Osteocyte (in vitro differentiated cells): Measurements from ENCODE around the gene DSG2. TPM values are rescaled to one million over a fixed set of nuclear protein-coding genes. Genes with fewer than 3 reads are reported as not detected.

Experiments used
- DNase-seq: peaks from one replicate; pipeline ENCODE4 v3.0.0; 2021; ENCODE audit warnings: mixed read lengths; ENCODE audit not compliant: unreplicated experiment; ENCODE audit errors: extremely low spot score
- H3K27ac Mint-ChIP-seq: one replicate; pipeline ENCODE4 v1.8.0; 2021; ENCODE audit warnings: mild to moderate bottlenecking, mixed read lengths; ENCODE audit not compliant: unreplicated experiment
- H3K27me3 Mint-ChIP-seq: one replicate; pipeline ENCODE4 v1.8.0; 2021; ENCODE audit warnings: mixed read lengths; ENCODE audit not compliant: unreplicated experiment
- H3K36me3 Mint-ChIP-seq: one replicate; pipeline ENCODE4 v1.8.0; 2021; ENCODE audit warnings: mixed read lengths; ENCODE audit not compliant: unreplicated experiment
- H3K4me1 Mint-ChIP-seq: one replicate; pipeline ENCODE4 v1.8.0; 2021; ENCODE audit warnings: mixed read lengths; ENCODE audit not compliant: unreplicated experiment
- H3K4me3 Mint-ChIP-seq: one replicate; pipeline ENCODE4 v1.8.0; 2021; ENCODE audit warnings: mild to moderate bottlenecking, moderate library complexity, mixed read lengths; ENCODE audit not compliant: unreplicated experiment
- H3K9me3 Mint-ChIP-seq: one replicate; pipeline ENCODE4 v1.8.0; 2021; ENCODE audit warnings: mixed read lengths; ENCODE audit not compliant: unreplicated experiment
- total RNA-seq: library from RNA; stranded (reverse); gene quantifications from 2 replicates; pipeline ENCODE4 v1.2.1, GENCODE V29; 2021
- TF ChIP-seq, protein P1 (sequence below): fragments of 200-600 bp; sonication (generic); IDR thresholded peaks from 2 replicates; pipeline ENCODE4 v1.5.0; 2021; ENCODE audit warnings: antibody characterized with exemption, mild to moderate bottlenecking, moderate library complexity

DSG2 gene
- total RNA-seq, 1 donor from 2014 or later: 16.6 TPM

GRCh38 chr18:31510319-31510718 lies 12.3 kb downstream of the DSG2 start:
- H3K36me3 Mint-ChIP-seq: peaks cover 2% of the 10 kb centered on the region
- no peaks in the 10 kb centered on the region for H3K9me3 Mint-ChIP-seq
- H3K4me3 Mint-ChIP-seq: no peak overlapping the region
- H3K4me1 Mint-ChIP-seq: peaks cover 24% of the 10 kb centered on the region
- H3K27ac Mint-ChIP-seq: no peak overlapping the region
- DNase-seq: no peak
- TF ChIP-seq, protein P1, sequence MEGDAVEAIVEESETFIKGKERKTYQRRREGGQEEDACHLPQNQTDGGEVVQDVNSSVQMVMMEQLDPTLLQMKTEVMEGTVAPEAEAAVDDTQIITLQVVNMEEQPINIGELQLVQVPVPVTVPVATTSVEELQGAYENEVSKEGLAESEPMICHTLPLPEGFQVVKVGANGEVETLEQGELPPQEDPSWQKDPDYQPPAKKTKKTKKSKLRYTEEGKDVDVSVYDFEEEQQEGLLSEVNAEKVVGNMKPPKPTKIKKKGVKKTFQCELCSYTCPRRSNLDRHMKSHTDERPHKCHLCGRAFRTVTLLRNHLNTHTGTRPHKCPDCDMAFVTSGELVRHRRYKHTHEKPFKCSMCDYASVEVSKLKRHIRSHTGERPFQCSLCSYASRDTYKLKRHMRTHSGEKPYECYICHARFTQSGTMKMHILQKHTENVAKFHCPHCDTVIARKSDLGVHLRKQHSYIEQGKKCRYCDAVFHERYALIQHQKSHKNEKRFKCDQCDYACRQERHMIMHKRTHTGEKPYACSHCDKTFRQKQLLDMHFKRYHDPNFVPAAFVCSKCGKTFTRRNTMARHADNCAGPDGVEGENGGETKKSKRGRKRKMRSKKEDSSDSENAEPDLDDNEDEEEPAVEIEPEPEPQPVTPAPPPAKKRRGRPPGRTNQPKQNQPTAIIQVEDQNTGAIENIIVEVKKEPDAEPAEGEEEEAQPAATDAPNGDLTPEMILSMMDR: no peak
- no peaks in the 10 kb centered on the region for H3K27me3 Mint-ChIP-seq

GRCh38 chr18:31511098-31511497 lies 13.1 kb downstream of the DSG2 start:
- no peak overlapping the region for H3K4me3 Mint-ChIP-seq

GRCh38 chr18:31512203-31512764 lies 14.3 kb downstream of the DSG2 start:
- TF ChIP-seq, protein P1: no peak
- Mint-ChIP-seq H3K27ac (peak overlapping the region; percentile 6), H3K27me3 (no peaks in the 10 kb centered on the region), H3K4me1 (peaks cover 24% of the 10 kb centered on the region), H3K36me3 (peaks cover 2% of the 10 kb centered on the region), H3K4me3 (no peak overlapping the region), H3K9me3 (no peaks in the 10 kb centered on the region)
- DNase-seq: no peak

More at GRCh38 chr18:31511098-31511497, 13.1 kb downstream of the DSG2 start:
- H3K4me1 Mint-ChIP-seq: peaks cover 24% of the 10 kb centered on the region
- no peak for DNase-seq
- H3K27me3 Mint-ChIP-seq: no peaks in the 10 kb centered on the region
- TF ChIP-seq, protein P1: peak; percentile 11
- H3K36me3 Mint-ChIP-seq: peaks cover 2% of the 10 kb centered on the region
- no peak overlapping the region for H3K27ac Mint-ChIP-seq
- no peaks in the 10 kb centered on the region for H3K9me3 Mint-ChIP-seq

DNA sequence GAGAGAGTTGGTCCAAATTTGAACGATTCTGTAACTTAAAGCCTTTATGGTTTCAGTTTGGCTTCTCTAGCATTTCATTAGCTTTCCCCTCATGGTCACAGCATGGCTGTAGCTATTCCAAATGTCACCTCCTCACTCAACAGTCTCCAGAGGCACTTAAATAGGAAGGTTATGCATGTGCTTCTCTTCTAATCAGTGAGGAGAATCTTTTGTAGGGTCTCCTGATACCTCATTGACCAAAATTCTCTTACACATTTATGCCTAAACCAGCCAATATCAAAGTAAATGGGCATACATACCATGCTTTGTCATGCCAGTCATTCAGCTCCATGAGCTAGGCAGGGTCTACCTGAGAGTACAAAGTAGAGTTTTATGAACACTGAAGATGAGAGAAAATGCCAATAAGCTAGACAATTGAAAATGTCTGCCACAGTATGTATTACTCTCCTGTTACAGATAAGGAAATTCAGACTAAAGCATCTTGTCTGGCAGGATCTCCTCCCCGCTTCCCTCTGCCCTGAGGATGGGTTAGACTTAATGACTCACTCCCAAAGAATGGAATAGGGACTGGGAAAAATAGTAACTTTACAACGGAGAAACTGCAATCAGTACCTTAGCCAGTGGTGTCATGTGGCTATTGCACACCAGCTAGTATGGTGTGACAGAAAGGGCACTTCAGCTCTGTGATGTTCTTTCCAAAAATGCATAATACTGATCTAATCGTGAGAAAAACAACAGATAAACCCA lies 15.4 kb downstream of the DSG2 start:
- Mint-ChIP-seq H3K27ac (peak overlapping the region; percentile 9), H3K36me3 (no peaks in the 10 kb centered on the region), H3K4me1 (peaks cover 24% of the 10 kb centered on the region), H3K9me3 (no peaks in the 10 kb centered on the region), H3K4me3 (no peak overlapping the region), H3K27me3 (no peaks in the 10 kb centered on the region)
- DNase-seq: no peak
- TF ChIP-seq, protein P1: no peak

- Mint-ChIP-seq H3K36me3 (peaks cover 3% of the 10 kb centered on the region), H3K4me1 (peaks cover 24% of the 10 kb centered on the region), H3K27me3 (no peaks in the 10 kb centered on the region)
Observed at GRCh38 chr18:31516437-31516836, 18.5 kb downstream of the DSG2 start.

More at GRCh38 chr18:31516437-31516836, 18.5 kb downstream of the DSG2 start:
- Mint-ChIP-seq H3K27ac (no peak overlapping the region), H3K4me3 (no peak overlapping the region), H3K9me3 (no peaks in the 10 kb centered on the region)
- TF ChIP-seq, protein P1: no peak
- DNase-seq: no peak
